GM12878 (cell line): ENCODE data around the gene SLC16A6. TPM values are rescaled to one million over a fixed set of nuclear protein-coding genes. Genes with fewer than 3 reads are reported as not detected.

Source experiments
- ATAC-seq: fragments of 200-7000 bp; cut with Tn5 transposase; 3 replicates; pipeline ENCODE4 v1.9.1; 2020; ENCODE audit warnings: mild to moderate bottlenecking, moderate library complexity
- BruUV-seq: library from RNA; stranded (reverse); fragments of 400-500 nt; replicated peaks from 2 replicates; lab custom pipeline; 2021; lab: Mats Ljungman, UMichigan
- CTCF ChIA-PET: fragments of 300-600 bp; sonication (Branson Sonifier 250); formaldehyde crosslinking; extraction: SDS; loops from one replicate; lab custom pipeline; 2021; ENCODE audit warnings: inconsistent platforms; lab: Yijun Ruan, JAX
- POLR2A ChIA-PET: fragments of 350-600 bp; formaldehyde crosslinking; extraction: SDS; loops from one replicate; lab custom pipeline; 2021; ENCODE audit warnings: inconsistent platforms; lab: Charles Lee
- RAD21 ChIA-PET: fragments of 300-600 bp; sonication (Branson Sonifier 250); formaldehyde crosslinking; loops from one replicate; lab custom pipeline; 2023; ENCODE audit warnings: antibody characterized with exemption; ENCODE audit not compliant: unreplicated experiment; lab: Charles Lee
- SMC1A ChIA-PET: fragments of 300-600 bp; sonication (Branson Sonifier 250); formaldehyde crosslinking; loops from one replicate; lab custom pipeline; 2023; ENCODE audit not compliant: unreplicated experiment, uncharacterized antibody; lab: Charles Lee
- DNase-seq: peaks from one replicate; pipeline ENCODE4 v3.0.0-alpha.2; 2011; ENCODE audit warnings: low read depth, low spot score
- FAIRE-seq: peaks from 3 replicates; lab custom pipeline; 2011; peaks lifted over from hg19 to GRCh38; lab: Jason Lieb, UNC
- H2AFZ ChIP-seq: 2 replicates; pipeline ENCODE4 v1.6.0; 2011; ENCODE audit warnings: low read depth, low read length, control low read depth; ENCODE audit not compliant: control insufficient read depth
- H3K27ac ChIP-seq: 2 replicates; pipeline ENCODE4 v1.5.1; 2011; ENCODE audit warnings: control low read depth; ENCODE audit not compliant: control insufficient read depth, insufficient read depth
- H3K27me3 ChIP-seq, 2 experiments: replicated peaks in 1 of 2; 2 replicates each; pipeline versions ENCODE4 v1.6.0 to v1.6.1; 2011; ENCODE audit warnings: low read length in 1 of 2; ENCODE audit not compliant: control insufficient read depth in 2 of 2, insufficient read depth in 2 of 2
- H3K36me3 ChIP-seq, 2 experiments: 2 replicates each; pipeline ENCODE4 v1.5.1; 2011; ENCODE audit warnings: low read length in 1 of 2; ENCODE audit not compliant: control insufficient read depth in 2 of 2, insufficient read depth in 2 of 2
- H3K4me1 ChIP-seq: 2 replicates; pipeline ENCODE4 v1.6.1; 2011; ENCODE audit warnings: mild to moderate bottlenecking, low read length, moderate library complexity, mixed read lengths; ENCODE audit not compliant: control insufficient read depth, insufficient read depth
- H3K4me2 ChIP-seq: 2 replicates; pipeline ENCODE4 v1.6.0; 2011; ENCODE audit warnings: control low read depth; ENCODE audit not compliant: control insufficient read depth, insufficient read depth
- H3K4me3 ChIP-seq: fragments of 200-600 bp; sonication (generic); 2 replicates; pipeline ENCODE4 v1.5.1; 2016
- H3K79me2 ChIP-seq: 2 replicates; pipeline ENCODE4 v1.6.0; 2011; ENCODE audit warnings: low read length; ENCODE audit not compliant: control insufficient read depth, insufficient read depth
- H3K9ac ChIP-seq: 2 replicates; pipeline ENCODE4 v1.8.0; 2011; ENCODE audit warnings: low read length, control low read depth, mixed read lengths; ENCODE audit not compliant: control insufficient read depth, insufficient read depth
- H3K9me3 ChIP-seq: replicated peaks from 3 replicates; pipeline ENCODE4 v1.5.1; 2011; ENCODE audit warnings: mild to moderate bottlenecking, low read length; ENCODE audit not compliant: control insufficient read depth, insufficient read depth
- H4K20me1 ChIP-seq: 2 replicates; pipeline ENCODE4 v1.6.0; 2011; ENCODE audit not compliant: control insufficient read depth, insufficient read depth
- BCL3 ChIP-seq: IDR thresholded peaks from 2 replicates; pipeline ENCODE4 v1.6.1; 2011; ENCODE audit warnings: borderline replicate concordance, low read depth, mild to moderate bottlenecking, moderate library complexity, low read length; ENCODE audit not compliant: insufficient read depth, poor library complexity, severe bottlenecking
- MTA2 ChIP-seq: fragments of 450-650 bp; IDR thresholded peaks from 2 replicates; pipeline ENCODE4 v1.6.1; 2016; ENCODE audit warnings: low read depth, mild to moderate bottlenecking, moderate library complexity
- MTA3 ChIP-seq: IDR thresholded peaks from 2 replicates; pipeline ENCODE4 v1.6.1; 2012; ENCODE audit warnings: low read length, inconsistent platforms, borderline replicate concordance
- MXI1 ChIP-seq: fragments of 150-350 bp; IDR thresholded peaks from 2 replicates; pipeline ENCODE4 v1.6.1; 2011; ENCODE audit warnings: low read depth, mild to moderate bottlenecking, inconsistent platforms, low read length, improper control_type of control experiment
- NR2F1 ChIP-seq: fragments of 450-650 bp; conservative IDR thresholded peaks from 2 replicates; pipeline ENCODE4 v1.6.1; 2017; ENCODE audit warnings: mild to moderate bottlenecking
- ZBTB33 ChIP-seq: fragments of 450-650 bp; IDR thresholded peaks from 2 replicates; pipeline ENCODE4 v1.6.1; 2017; ENCODE audit warnings: mild to moderate bottlenecking
- WGBS: methylation state at CpG from one replicate; pipeline ENCODE4 v1.1.6; 2016; ENCODE audit warnings: low lambda C conversion rate; ENCODE audit not compliant: insufficient replicate concordance, insufficient coverage; ENCODE audit errors: missing lambda C conversion rate; 5-methylcytosine and 5-hydroxymethylcytosine counted together
- in situ Hi-C: fragments of 300-500 bp; cut with MboI; formaldehyde crosslinking; loops from 9 replicates; pipeline ENCODE4 v1.14.3; 2018; ENCODE audit warnings: mixed read lengths
- intact Hi-C: fragments of 100-400 bp; cut with micrococcal nuclease; formaldehyde crosslinking; loops from one replicate; pipeline ENCODE4 v1.14.2; 2022; ENCODE audit not compliant: unreplicated experiment
- polyA plus RNA-seq, 11 experiments: library from polyadenylated mRNA; depleted of rRNA in 4 of 11; unstranded in 6 of 11; stranded (reverse) in 5 of 11; fragments of >200 nt; fragmentation: Nextera tagmentation in 4 of 11; fragmentation: Illumina TruSeq in 1 of 11; extraction: Ambion mirVana in 4 of 11; extraction: Trizol in 1 of 11; gene quantifications; 1 replicate in 1 of 11; 2 replicates in 10 of 11; pipeline versions ENCODE4 v1.2.1 to v1.2.3, GENCODE V29; 2011 to 2016; ENCODE audit warnings: inconsistent platforms in 2 of 11, missing spikeins in 2 of 11, low read depth in 1 of 11
- total RNA-seq, 4 experiments: library from RNA; depleted of rRNA in 3 of 4; stranded (reverse); fragments of >200 nt in 3 of 4; fragmentation: Illumina TruSeq in 1 of 4; extraction: Trizol in 1 of 4; gene quantifications; 2 replicates each; pipeline versions ENCODE4 v1.2.1 to v1.2.3, GENCODE V29; 2013 to 2021
- TF ChIP-seq, protein P1 (sequence below): fragments of 450-650 bp; formaldehyde crosslinking; IDR thresholded peaks from 2 replicates; pipeline ENCODE4 v1.5.0; 2022; ENCODE audit warnings: mild to moderate bottlenecking, missing genetic modification characterization
- TF ChIP-seq, protein P2 (sequence below): fragments of 450-650 bp; IDR thresholded peaks from 2 replicates; pipeline ENCODE4 v1.6.1; 2017; ENCODE audit warnings: mild to moderate bottlenecking, moderate library complexity
- TF ChIP-seq, protein P3 (sequence below): fragments of 450-650 bp; IDR thresholded peaks from 2 replicates; pipeline ENCODE4 v1.6.1; 2016; ENCODE audit warnings: mild to moderate bottlenecking

Gene SLC16A6
- total and polyA plus RNA-seq, 10 of the 15 experiments (the other 5 are each of a cell fraction or from before 2014, with no cell fraction given), result 2.4 to 8.8 (median 6.0) TPM

DNA sequence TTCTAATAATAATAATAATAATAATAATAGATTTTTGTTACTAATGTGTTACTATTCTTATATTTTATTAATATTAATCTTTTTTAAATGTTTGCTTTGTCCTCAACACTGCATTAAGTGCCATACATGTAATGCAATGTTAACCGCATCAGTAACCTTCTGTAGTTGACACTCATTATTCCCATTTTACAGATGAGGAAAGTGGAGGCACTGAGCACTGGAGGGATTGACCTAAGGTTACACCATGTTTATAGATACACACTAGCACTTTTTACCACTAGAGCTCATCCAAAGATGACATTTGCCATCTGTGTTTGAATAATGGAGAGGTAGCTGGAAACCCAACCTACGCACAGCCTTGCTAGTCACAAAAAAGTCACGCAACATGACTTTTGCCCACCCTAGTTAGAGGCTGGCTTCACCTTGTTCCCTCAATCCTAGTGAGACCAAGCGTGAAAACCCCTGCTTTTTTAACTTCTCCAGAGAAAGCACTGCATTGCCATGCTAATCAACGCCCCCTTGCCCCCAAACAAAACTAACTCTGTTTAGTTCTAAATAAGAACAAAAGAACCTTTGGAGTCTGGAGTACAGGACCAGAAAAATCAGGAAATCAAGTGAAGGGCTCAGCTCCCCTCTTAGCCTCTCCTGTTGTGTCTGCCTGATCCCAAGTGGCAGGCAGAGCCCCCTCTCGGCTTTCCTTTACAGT is 2.7 kb upstream of the SLC16A6 start:
- peaks cover 28% of the 10 kb centered on the region for H3K79me2 ChIP-seq
- no peak overlapping the region for H3K4me3 ChIP-seq
- peaks cover 13% of the 10 kb centered on the region for H3K4me1 ChIP-seq
- H4K20me1 ChIP-seq, result no peaks in the 10 kb centered on the region
- intact Hi-C loops, result loop anchor here (5.0 kb wide), 2 partner anchors 46 to 54 kb away; partner anchors contain the start of gene AMZ2
- H3K36me3 ChIP-seq, result no peaks in the 10 kb centered on the region
- H3K27ac ChIP-seq, result no peak overlapping the region
- no peak overlapping the region for H2AFZ ChIP-seq
- no TSS peak for BruUV-seq
- POLR2A ChIA-PET, result interaction anchor here (0.7 kb wide), 1 partner anchor 18 kb away, joined by 5 read pairs; no protein-coding TSS in a partner anchor
- ATAC-seq (no peak), DNase-seq (no peak), FAIRE-seq (no peak)
- H3K9ac ChIP-seq, result no peak overlapping the region
- 100% methylated on average over 6 of the region's 6 CpGs for WGBS
- H3K27me3 ChIP-seq, result no peaks in the 10 kb centered on the region
- SMC1A ChIA-PET, result interaction anchor here (0.5 to 1.2 kb wide), 2 partner anchors 152 to 169 kb away, joined by 4 read pairs; no protein-coding TSS in a partner anchor
- no peaks in the 10 kb centered on the region for H3K9me3 ChIP-seq
- CTCF ChIA-PET, result interaction anchor here (1.5 kb wide), 1 partner anchor 11 kb away, joined by 3 read pairs; no protein-coding TSS in a partner anchor
- RAD21 ChIA-PET, result no interaction called here
- no peak overlapping the region for H3K4me2 ChIP-seq
- in situ Hi-C loops, result no loop called here
- TF ChIP-seq MXI1 (no peak), NR2F1 (no peak), BCL3 (no peak), ZBTB33 (no peak), MTA3 (no peak), MTA2 (no peak)
- TF ChIP-seq, protein P1, sequence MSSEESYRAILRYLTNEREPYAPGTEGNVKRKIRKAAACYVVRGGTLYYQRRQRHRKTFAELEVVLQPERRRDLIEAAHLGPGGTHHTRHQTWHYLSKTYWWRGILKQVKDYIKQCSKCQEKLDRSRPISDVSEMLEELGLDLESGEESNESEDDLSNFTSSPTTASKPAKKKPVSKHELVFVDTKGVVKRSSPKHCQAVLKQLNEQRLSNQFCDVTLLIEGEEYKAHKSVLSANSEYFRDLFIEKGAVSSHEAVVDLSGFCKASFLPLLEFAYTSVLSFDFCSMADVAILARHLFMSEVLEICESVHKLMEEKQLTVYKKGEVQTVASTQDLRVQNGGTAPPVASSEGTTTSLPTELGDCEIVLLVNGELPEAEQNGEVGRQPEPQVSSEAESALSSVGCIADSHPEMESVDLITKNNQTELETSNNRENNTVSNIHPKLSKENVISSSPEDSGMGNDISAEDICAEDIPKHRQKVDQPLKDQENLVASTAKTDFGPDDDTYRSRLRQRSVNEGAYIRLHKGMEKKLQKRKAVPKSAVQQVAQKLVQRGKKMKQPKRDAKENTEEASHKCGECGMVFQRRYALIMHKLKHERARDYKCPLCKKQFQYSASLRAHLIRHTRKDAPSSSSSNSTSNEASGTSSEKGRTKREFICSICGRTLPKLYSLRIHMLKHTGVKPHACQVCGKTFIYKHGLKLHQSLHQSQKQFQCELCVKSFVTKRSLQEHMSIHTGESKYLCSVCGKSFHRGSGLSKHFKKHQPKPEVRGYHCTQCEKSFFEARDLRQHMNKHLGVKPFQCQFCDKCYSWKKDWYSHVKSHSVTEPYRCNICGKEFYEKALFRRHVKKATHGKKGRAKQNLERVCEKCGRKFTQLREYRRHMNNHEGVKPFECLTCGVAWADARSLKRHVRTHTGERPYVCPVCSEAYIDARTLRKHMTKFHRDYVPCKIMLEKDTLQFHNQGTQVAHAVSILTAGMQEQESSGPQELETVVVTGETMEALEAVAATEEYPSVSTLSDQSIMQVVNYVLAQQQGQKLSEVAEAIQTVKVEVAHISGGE, result no peak
- TF ChIP-seq, protein P2, sequence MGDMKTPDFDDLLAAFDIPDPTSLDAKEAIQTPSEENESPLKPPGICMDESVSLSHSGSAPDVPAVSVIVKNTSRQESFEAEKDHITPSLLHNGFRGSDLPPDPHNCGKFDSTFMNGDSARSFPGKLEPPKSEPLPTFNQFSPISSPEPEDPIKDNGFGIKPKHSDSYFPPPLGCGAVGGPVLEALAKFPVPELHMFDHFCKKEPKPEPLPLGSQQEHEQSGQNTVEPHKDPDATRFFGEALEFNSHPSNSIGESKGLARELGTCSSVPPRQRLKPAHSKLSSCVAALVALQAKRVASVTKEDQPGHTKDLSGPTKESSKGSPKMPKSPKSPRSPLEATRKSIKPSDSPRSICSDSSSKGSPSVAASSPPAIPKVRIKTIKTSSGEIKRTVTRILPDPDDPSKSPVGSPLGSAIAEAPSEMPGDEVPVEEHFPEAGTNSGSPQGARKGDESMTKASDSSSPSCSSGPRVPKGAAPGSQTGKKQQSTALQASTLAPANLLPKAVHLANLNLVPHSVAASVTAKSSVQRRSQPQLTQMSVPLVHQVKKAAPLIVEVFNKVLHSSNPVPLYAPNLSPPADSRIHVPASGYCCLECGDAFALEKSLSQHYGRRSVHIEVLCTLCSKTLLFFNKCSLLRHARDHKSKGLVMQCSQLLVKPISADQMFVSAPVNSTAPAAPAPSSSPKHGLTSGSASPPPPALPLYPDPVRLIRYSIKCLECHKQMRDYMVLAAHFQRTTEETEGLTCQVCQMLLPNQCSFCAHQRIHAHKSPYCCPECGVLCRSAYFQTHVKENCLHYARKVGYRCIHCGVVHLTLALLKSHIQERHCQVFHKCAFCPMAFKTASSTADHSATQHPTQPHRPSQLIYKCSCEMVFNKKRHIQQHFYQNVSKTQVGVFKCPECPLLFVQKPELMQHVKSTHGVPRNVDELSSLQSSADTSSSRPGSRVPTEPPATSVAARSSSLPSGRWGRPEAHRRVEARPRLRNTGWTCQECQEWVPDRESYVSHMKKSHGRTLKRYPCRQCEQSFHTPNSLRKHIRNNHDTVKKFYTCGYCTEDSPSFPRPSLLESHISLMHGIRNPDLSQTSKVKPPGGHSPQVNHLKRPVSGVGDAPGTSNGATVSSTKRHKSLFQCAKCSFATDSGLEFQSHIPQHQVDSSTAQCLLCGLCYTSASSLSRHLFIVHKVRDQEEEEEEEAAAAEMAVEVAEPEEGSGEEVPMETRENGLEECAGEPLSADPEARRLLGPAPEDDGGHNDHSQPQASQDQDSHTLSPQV, result no peak
- TF ChIP-seq, protein P3, sequence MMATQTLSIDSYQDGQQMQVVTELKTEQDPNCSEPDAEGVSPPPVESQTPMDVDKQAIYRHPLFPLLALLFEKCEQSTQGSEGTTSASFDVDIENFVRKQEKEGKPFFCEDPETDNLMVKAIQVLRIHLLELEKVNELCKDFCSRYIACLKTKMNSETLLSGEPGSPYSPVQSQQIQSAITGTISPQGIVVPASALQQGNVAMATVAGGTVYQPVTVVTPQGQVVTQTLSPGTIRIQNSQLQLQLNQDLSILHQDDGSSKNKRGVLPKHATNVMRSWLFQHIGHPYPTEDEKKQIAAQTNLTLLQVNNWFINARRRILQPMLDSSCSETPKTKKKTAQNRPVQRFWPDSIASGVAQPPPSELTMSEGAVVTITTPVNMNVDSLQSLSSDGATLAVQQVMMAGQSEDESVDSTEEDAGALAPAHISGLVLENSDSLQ, result no peak
